Neural crest cell (in vitro differentiated cells): ENCODE measurements around the gene MDP1. TPM values are rescaled to one million over a fixed set of nuclear protein-coding genes. Genes with fewer than 3 reads are reported as not detected.

Experiments
- DNase-seq: peaks from one replicate; pipeline ENCODE4 v3.0.0; 2021; ENCODE audit warnings: low read depth, mixed read lengths, low spot score
- H3K27ac Mint-ChIP-seq: one replicate; pipeline ENCODE4 v1.8.0; 2021; ENCODE audit warnings: mild to moderate bottlenecking, mixed read lengths; ENCODE audit not compliant: unreplicated experiment
- H3K27me3 Mint-ChIP-seq: 2 replicates; pipeline ENCODE4 v1.8.0; 2021; ENCODE audit warnings: low read depth, mild to moderate bottlenecking, mixed read lengths
- H3K36me3 Mint-ChIP-seq: 2 replicates; pipeline ENCODE4 v1.8.0; 2021; ENCODE audit warnings: low read depth, mild to moderate bottlenecking, mixed read lengths
- H3K4me1 Mint-ChIP-seq: 2 replicates; pipeline ENCODE4 v1.8.0; 2021; ENCODE audit warnings: mixed read lengths
- H3K4me3 Mint-ChIP-seq: one replicate; pipeline ENCODE4 v1.8.0; 2021; ENCODE audit warnings: mild to moderate bottlenecking, mixed read lengths
- H3K9me3 Mint-ChIP-seq: 2 replicates; pipeline ENCODE4 v1.8.0; 2021; ENCODE audit warnings: mixed read lengths
- CTCF ChIP-seq: fragments of 200-600 bp; sonication (generic); conservative IDR thresholded peaks from 2 replicates; pipeline ENCODE4 v1.5.0; 2021; ENCODE audit warnings: antibody characterized with exemption, mild to moderate bottlenecking
- total RNA-seq: library from RNA; stranded (reverse); gene quantifications from 2 replicates; pipeline ENCODE4 v1.2.1, GENCODE V29; 2021

MDP1 gene
- total RNA-seq, 1 donor from 2014 or later = 25.9 TPM

GRCh38 chr14:24258119-24258518 is 42.3 kb upstream of the MDP1 start:
- H3K27ac Mint-ChIP-seq = no peak overlapping the region
- no peaks in the 10 kb centered on the region for H3K27me3 Mint-ChIP-seq
- no peak overlapping the region for H3K4me3 Mint-ChIP-seq
- no peak for DNase-seq
- TF ChIP-seq CTCF = no peak
- no peaks in the 10 kb centered on the region for H3K36me3 Mint-ChIP-seq
- H3K4me1 Mint-ChIP-seq = no peaks in the 10 kb centered on the region
- no peaks in the 10 kb centered on the region for H3K9me3 Mint-ChIP-seq

- Mint-ChIP-seq H3K9me3 (no peaks in the 10 kb centered on the region), H3K27ac (no peak overlapping the region), H3K36me3 (no peaks in the 10 kb centered on the region), H3K4me3 (no peak overlapping the region), H3K27me3 (no peaks in the 10 kb centered on the region), H3K4me1 (no peaks in the 10 kb centered on the region)
- no peak for TF ChIP-seq CTCF
- no peak for DNase-seq
Observed at GRCh38 chr14:24256960-24257359, 41.1 kb upstream of the MDP1 start.

- DNase-seq = no peak
Observed at GRCh38 chr14:24255931-24256711, 40.3 kb upstream of the MDP1 start.

GRCh38 chr14:24255438-24255837 is 39.6 kb upstream of the MDP1 start:
- H3K9me3 Mint-ChIP-seq = no peaks in the 10 kb centered on the region
- TF ChIP-seq CTCF = no peak
- H3K27ac Mint-ChIP-seq = no peak overlapping the region
- no peak for DNase-seq
- no peaks in the 10 kb centered on the region for H3K36me3 Mint-ChIP-seq
- no peaks in the 10 kb centered on the region for H3K27me3 Mint-ChIP-seq
- no peak overlapping the region for H3K4me3 Mint-ChIP-seq
- no peaks in the 10 kb centered on the region for H3K4me1 Mint-ChIP-seq

More at GRCh38 chr14:24255931-24256711, 40.3 kb upstream of the MDP1 start:
- Mint-ChIP-seq H3K4me3 (no peak overlapping the region), H3K9me3 (no peaks in the 10 kb centered on the region), H3K4me1 (no peaks in the 10 kb centered on the region), H3K36me3 (no peaks in the 10 kb centered on the region), H3K27ac (no peak overlapping the region), H3K27me3 (no peaks in the 10 kb centered on the region)
- no peak for TF ChIP-seq CTCF

- Mint-ChIP-seq H3K27me3 (no peaks in the 10 kb centered on the region), H3K9me3 (no peaks in the 10 kb centered on the region), H3K4me3 (no peak overlapping the region), H3K36me3 (no peaks in the 10 kb centered on the region), H3K4me1 (no peaks in the 10 kb centered on the region), H3K27ac (no peak overlapping the region)
- no peak for DNase-seq
- no peak for TF ChIP-seq CTCF
Observed at GRCh38 chr14:24254630-24255392, 38.9 kb upstream of the MDP1 start.
